Transverse colon (tissue), 4 donors: ENCODE measurements around the gene KIAA1210.

Experiments
- CTCF ChIP-seq, 5 experiments: fragments of 200-600 bp in 3 of 5; fragments of 450-650 bp in 2 of 5; sonication (generic) in 3 of 5; IDR thresholded peaks; 1 replicate in 2 of 5; 2 replicates in 3 of 5; pipeline ENCODE4 v1.5.1; 2016 to 2017; ENCODE audit warnings: antibody characterized with exemption in 5 of 5, inconsistent platforms in 3 of 5, mild to moderate bottlenecking in 2 of 5, moderate library complexity in 1 of 5
- POLR2A ChIP-seq: fragments of 450-650 bp; IDR thresholded peaks from one replicate; pipeline ENCODE4 v1.6.1; 2016; ENCODE audit warnings: antibody characterized with exemption, mild to moderate bottlenecking, moderate library complexity
- POLR2AphosphoS5 ChIP-seq, 3 donors: sonication (generic); formaldehyde crosslinking; IDR thresholded peaks; one replicate each; pipeline ENCODE4 v1.6.1; 2016; ENCODE audit warnings: antibody characterized with exemption in 3 of 3

GRCh38 chrX:119071381-119071780 is 56.2 kb downstream of the KIAA1210 start:
- no peak for TF ChIP-seq CTCF (IDR thresholded peaks at IDR 0.05)
- TF ChIP-seq POLR2A: no peak
- TF ChIP-seq POLR2AphosphoS5 (IDR thresholded peaks at IDR 0.05): no peak
